Measurements from ENCODE around the gene LBH. TPM values are rescaled to one million over a fixed set of nuclear protein-coding genes. Genes with fewer than 3 reads are reported as not detected.

LBH gene
- total RNA-seq, 4 donors from 2014 or later: 120 to 1,007 (median 283) TPM

DNA sequence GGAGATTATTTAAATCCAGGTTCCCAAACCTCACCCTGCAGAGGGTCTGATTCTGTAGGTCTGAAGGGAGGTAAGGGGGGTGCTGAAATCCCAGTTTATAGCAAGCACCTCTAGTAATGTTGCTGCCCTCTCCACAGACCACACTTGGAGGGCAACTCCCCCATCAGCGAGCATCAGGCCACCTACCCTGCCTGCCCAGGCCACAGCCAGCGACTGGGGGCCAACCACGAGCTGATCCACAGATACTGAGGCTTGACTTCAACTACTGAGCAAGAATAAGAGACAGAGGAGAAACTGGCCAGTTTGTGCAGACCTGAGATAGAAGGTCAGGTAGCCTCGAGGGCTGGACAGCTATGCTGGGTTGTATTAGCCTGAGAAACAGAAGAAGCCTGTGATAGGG lies 36.3 kb upstream of the LBH start:
- 68% methylated on average over 4 of the region's 4 CpGs for WGBS
- Histone ChIP-seq H3K9me3 (no peaks in the 10 kb centered on the region), H3K4me1 (no peaks in the 10 kb centered on the region), H3K27me3 (no peaks in the 10 kb centered on the region), H3K36me3 (no peaks in the 10 kb centered on the region), H3K4me3 (no peak overlapping the region), H3K27ac (replicated peaks in 1 of 4) (no peak overlapping the region)
- intact Hi-C loops (cut with DNase I): no loop called here
- TF ChIP-seq POLR2A (IDR thresholded peaks at IDR 0.05; ENCODE audit: low read depth): no peak
- TF ChIP-seq, protein P1, sequence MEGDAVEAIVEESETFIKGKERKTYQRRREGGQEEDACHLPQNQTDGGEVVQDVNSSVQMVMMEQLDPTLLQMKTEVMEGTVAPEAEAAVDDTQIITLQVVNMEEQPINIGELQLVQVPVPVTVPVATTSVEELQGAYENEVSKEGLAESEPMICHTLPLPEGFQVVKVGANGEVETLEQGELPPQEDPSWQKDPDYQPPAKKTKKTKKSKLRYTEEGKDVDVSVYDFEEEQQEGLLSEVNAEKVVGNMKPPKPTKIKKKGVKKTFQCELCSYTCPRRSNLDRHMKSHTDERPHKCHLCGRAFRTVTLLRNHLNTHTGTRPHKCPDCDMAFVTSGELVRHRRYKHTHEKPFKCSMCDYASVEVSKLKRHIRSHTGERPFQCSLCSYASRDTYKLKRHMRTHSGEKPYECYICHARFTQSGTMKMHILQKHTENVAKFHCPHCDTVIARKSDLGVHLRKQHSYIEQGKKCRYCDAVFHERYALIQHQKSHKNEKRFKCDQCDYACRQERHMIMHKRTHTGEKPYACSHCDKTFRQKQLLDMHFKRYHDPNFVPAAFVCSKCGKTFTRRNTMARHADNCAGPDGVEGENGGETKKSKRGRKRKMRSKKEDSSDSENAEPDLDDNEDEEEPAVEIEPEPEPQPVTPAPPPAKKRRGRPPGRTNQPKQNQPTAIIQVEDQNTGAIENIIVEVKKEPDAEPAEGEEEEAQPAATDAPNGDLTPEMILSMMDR (IDR thresholded peaks at IDR 0.05): no peak
- TF ChIP-seq EP300 (IDR thresholded peaks at IDR 0.05): no peak
- TF ChIP-seq POLR2AphosphoS5 (IDR thresholded peaks at IDR 0.05): no peak
- DNase-seq (ENCODE audit: extremely low spot score): no peak

DNA sequence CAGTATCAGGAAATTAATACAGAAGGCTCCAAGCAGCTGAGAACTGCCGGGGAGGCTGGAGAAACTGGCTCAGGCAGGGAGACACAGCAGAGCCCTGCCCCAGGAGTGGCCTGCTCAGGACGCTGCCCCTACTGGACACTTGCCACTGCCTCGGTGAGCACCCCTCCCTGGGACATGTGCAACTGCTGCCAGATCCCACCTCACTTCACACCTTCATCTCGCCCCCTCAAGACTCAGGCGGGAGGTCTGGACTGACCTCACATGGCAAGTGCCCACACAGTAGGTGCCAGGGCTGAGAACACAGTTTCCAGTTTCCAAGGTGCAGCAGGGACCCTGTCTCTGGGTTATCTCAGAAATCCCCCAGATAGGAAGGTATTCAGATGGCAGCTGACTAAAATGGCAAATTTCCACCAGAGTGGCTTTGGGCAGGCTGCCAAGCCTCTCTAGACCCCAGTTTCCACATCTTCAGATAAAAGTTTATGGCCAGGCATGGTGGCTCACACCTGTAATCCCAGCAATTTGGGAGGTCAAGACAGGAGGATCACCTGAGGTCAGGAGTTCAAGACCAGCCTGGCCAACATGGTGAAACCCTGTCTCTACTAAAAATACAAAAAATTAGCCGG lies 33.7 kb upstream of the LBH start:
- no peak overlapping the region for H3K27ac ChIP-seq (replicated peaks in 1 of 4)
- no peaks in the 10 kb centered on the region for H3K27me3 ChIP-seq
- intact Hi-C loops (cut with DNase I): no loop called here
- no peak for DNase-seq (ENCODE audit: extremely low spot score)
- peaks cover 7 to 13% (median 10%) of the 10 kb centered on the region in 4 donors for H3K4me1 ChIP-seq
- no peaks in the 10 kb centered on the region for H3K36me3 ChIP-seq
- TF ChIP-seq, protein P1 (IDR thresholded peaks at IDR 0.05): no peak
- H3K4me3 ChIP-seq: no peak overlapping the region
- no peaks in the 10 kb centered on the region for H3K9me3 ChIP-seq
- 55% methylated on average over 3 of the region's 6 CpGs for WGBS

DNA sequence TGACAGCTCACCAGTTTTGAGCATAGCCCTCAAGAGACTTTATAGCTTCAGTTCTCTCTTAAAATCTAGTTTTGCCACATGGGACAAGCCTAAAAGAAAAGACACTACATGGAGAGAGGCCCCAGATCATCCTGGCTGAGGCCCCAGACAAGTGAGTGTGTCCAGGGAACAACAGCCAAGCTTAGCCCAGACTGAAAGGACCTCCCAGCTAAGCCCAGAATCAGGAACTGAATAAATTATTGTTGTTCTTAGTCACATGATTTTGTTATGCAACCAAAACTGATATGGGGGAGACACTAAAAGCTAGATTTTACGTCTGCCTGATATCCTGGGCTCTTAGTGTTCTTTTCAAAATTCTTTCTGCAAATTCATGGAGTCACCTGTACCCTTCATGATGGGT lies 29.3 kb upstream of the LBH start:
- TF ChIP-seq POLR2A (IDR thresholded peaks at IDR 0.05; ENCODE audit: low read depth): no peak
- peak in 1 of 2 donors; percentile 33 for TF ChIP-seq POLR2AphosphoS5 (IDR thresholded peaks at IDR 0.05)
- WGBS: 40% methylated on average over 1 of the region's 1 CpG
- Histone ChIP-seq H3K27ac (replicated peaks in 1 of 4) (peak overlapping the region in 3 of 4 donors; percentile 20 to 59 (median 35)), H3K27me3 (no peaks in the 10 kb centered on the region), H3K4me1 (peaks cover 7 to 22% (median 19%) of the 10 kb centered on the region in 4 donors), H3K9me3 (no peaks in the 10 kb centered on the region), H3K36me3 (no peaks in the 10 kb centered on the region), H3K4me3 (no peak overlapping the region)
- intact Hi-C loops (cut with DNase I): loop anchor here (5.0 to 10.0 kb wide), 2 partner anchors 35 to 1133 kb away; no protein-coding TSS in a partner anchor
- no peak for DNase-seq (ENCODE audit: extremely low spot score)

DNA sequence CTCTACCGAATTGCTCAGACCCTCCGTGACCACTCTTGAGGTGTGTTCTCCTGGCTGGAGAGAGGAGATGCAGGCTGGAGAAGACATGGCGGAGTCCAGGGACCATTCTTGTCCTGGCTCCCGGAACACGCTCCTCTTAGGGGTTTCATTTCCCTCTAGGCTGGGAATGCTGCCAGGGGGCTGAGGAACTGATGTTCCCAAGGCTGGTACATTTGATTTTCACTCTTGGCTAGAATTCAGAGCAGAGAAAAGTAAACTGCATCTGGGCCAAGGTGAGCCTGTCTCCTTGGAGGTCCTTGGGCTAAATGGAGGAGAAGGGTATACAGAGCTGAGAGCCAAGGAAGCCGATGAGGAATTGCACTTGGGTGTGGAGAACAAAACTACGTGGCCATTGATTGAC lies 28.2 kb upstream of the LBH start:
- Histone ChIP-seq H3K4me3 (no peak overlapping the region), H3K4me1 (peaks cover 7 to 22% (median 19%) of the 10 kb centered on the region in 4 donors), H3K9me3 (no peaks in the 10 kb centered on the region), H3K36me3 (no peaks in the 10 kb centered on the region), H3K27me3 (no peaks in the 10 kb centered on the region), H3K27ac (replicated peaks in 1 of 4) (peak overlapping the region; percentile 30 to 64 (median 60))
- intact Hi-C loops (cut with DNase I): loop anchor here (5.0 to 10.0 kb wide), 2 partner anchors 36 to 1132 kb away; no protein-coding TSS in a partner anchor
- 63% methylated on average over 7 of the region's 7 CpGs for WGBS
- TF ChIP-seq, protein P1 (IDR thresholded peaks at IDR 0.05): no peak
- TF ChIP-seq POLR2A (IDR thresholded peaks at IDR 0.05; ENCODE audit: low read depth): no peak
- no peak for TF ChIP-seq POLR2AphosphoS5 (IDR thresholded peaks at IDR 0.05)
- TF ChIP-seq EP300 (IDR thresholded peaks at IDR 0.05): no peak
- no peak for DNase-seq (ENCODE audit: extremely low spot score)

DNA sequence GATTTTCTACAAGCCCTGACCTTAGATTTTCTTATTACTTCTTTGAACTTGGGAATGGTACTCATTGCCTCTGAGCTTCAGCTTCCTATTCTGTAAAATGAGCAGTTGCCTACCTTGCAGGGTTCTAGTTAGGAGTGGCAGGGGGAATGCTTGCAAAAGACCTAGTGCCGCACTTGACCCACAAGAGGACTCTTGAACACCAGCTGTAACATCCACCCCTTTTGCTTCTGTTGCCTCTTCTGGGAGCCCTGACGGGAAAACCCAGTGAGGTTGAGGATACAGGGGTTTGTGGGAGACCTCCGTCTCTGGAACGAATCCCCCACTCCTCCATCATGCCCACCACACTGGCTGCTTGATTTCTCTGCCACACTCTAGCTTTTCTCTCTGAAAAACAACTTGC lies 27.1 kb upstream of the LBH start:
- H3K4me1 ChIP-seq: peaks cover 11 to 28% (median 25%) of the 10 kb centered on the region in 4 donors
- no peak for DNase-seq (ENCODE audit: extremely low spot score)
- no peak overlapping the region for H3K4me3 ChIP-seq
- H3K36me3 ChIP-seq: no peaks in the 10 kb centered on the region
- no peaks in the 10 kb centered on the region for H3K9me3 ChIP-seq
- no peak overlapping the region for H3K27ac ChIP-seq (replicated peaks in 1 of 4)
- H3K27me3 ChIP-seq: no peaks in the 10 kb centered on the region
- intact Hi-C loops (cut with DNase I): loop anchor here (5.0 to 10.0 kb wide), 2 partner anchors 37 to 1131 kb away; no protein-coding TSS in a partner anchor
- TF ChIP-seq EP300 (IDR thresholded peaks at IDR 0.05): no peak
- TF ChIP-seq POLR2A (IDR thresholded peaks at IDR 0.05; ENCODE audit: low read depth): no peak
- TF ChIP-seq, protein P1 (IDR thresholded peaks at IDR 0.05): no peak
- TF ChIP-seq POLR2AphosphoS5 (IDR thresholded peaks at IDR 0.05): no peak
- 100% methylated on average over 4 of the region's 4 CpGs for WGBS

All from esophagus muscularis mucosa (tissue), 4 donors.